HEK293T (cell line): ENCODE data around the gene APC2.

Experiments
- ARNT ChIP-seq: fragments of 450-650 bp; IDR thresholded peaks from 2 replicates; pipeline ENCODE4 v1.6.1; 2017; ENCODE audit warnings: mild to moderate bottlenecking
- BHLHE40 ChIP-seq: fragments of 450-650 bp; IDR thresholded peaks from 2 replicates; pipeline ENCODE4 v1.6.1; 2016; ENCODE audit warnings: mild to moderate bottlenecking, moderate library complexity, borderline replicate concordance
- CTBP1 ChIP-seq: fragments of 450-650 bp; IDR thresholded peaks from 2 replicates; pipeline ENCODE4 v1.6.1; 2016; ENCODE audit warnings: borderline replicate concordance
- ELF4 ChIP-seq: fragments of 450-650 bp; IDR thresholded peaks from 2 replicates; pipeline ENCODE4 v1.6.1; 2017; ENCODE audit warnings: antibody characterized with exemption
- FOXA1 ChIP-seq: fragments of 450-650 bp; IDR thresholded peaks from 2 replicates; pipeline ENCODE4 v1.6.1; 2016; ENCODE audit warnings: mild to moderate bottlenecking
- FOXK2 ChIP-seq: fragments of 450-650 bp; IDR thresholded peaks from 2 replicates; pipeline ENCODE4 v1.6.1; 2016; ENCODE audit warnings: mild to moderate bottlenecking
- FOXM1 ChIP-seq: fragments of 450-650 bp; IDR thresholded peaks from 2 replicates; pipeline ENCODE4 v1.6.1; 2017; ENCODE audit warnings: mild to moderate bottlenecking, borderline replicate concordance
- HDGF ChIP-seq: fragments of 450-650 bp; IDR thresholded peaks from 2 replicates; pipeline ENCODE4 v1.6.1; 2017; ENCODE audit warnings: antibody characterized with exemption, borderline replicate concordance
- LEF1 ChIP-seq: fragments of 450-650 bp; IDR thresholded peaks from 2 replicates; pipeline ENCODE4 v1.6.1; 2017; ENCODE audit warnings: mild to moderate bottlenecking, borderline replicate concordance
- NFRKB ChIP-seq: fragments of 450-650 bp; IDR thresholded peaks from 2 replicates; pipeline ENCODE4 v1.6.1; 2016; ENCODE audit warnings: mild to moderate bottlenecking, moderate library complexity
- SP1 ChIP-seq: fragments of 450-650 bp; IDR thresholded peaks from 2 replicates; pipeline ENCODE4 v1.6.1; 2017
- SUZ12 ChIP-seq: fragments of 450-650 bp; IDR thresholded peaks from 2 replicates; pipeline ENCODE4 v1.6.1; 2016; ENCODE audit warnings: mild to moderate bottlenecking
- TARDBP ChIP-seq: fragments of 450-650 bp; IDR thresholded peaks from 2 replicates; pipeline ENCODE4 v1.6.1; 2016
- TF ChIP-seq, protein P1 (sequence below): fragments of 450-650 bp; IDR thresholded peaks from 2 replicates; pipeline ENCODE4 v1.6.1; 2016

DNA sequence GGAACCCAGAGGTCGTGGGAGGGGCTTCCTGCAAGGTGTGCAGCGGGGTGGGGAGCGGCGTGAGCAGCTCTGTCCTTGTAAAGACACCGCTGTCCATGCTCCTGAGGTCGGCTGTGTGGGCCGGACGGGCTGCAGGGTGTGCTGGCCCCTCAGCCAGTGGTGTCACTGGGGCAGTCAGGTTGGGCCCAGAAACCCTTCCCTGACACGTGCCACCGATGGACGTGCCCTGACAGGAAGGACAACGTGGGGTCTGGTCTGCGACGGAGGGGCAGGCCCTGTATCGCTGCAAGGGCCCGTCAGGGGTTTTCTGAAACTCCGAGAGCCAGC is 15.9 kb upstream of the APC2 start:
- no peak for TF ChIP-seq BHLHE40
- TF ChIP-seq FOXM1, result no peak
- TF ChIP-seq, protein P1, sequence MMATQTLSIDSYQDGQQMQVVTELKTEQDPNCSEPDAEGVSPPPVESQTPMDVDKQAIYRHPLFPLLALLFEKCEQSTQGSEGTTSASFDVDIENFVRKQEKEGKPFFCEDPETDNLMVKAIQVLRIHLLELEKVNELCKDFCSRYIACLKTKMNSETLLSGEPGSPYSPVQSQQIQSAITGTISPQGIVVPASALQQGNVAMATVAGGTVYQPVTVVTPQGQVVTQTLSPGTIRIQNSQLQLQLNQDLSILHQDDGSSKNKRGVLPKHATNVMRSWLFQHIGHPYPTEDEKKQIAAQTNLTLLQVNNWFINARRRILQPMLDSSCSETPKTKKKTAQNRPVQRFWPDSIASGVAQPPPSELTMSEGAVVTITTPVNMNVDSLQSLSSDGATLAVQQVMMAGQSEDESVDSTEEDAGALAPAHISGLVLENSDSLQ, result no peak
- TF ChIP-seq SP1, result no peak
- TF ChIP-seq HDGF, result no peak
- no peak for TF ChIP-seq LEF1
- no peak for TF ChIP-seq TARDBP
- TF ChIP-seq ELF4, result no peak
- TF ChIP-seq SUZ12, result no peak
- no peak for TF ChIP-seq FOXA1
- TF ChIP-seq FOXK2, result no peak
- TF ChIP-seq ARNT, result no peak
- TF ChIP-seq CTBP1, result no peak
- no peak for TF ChIP-seq NFRKB
